Hematopoietic multipotent progenitor cell treated with erythropoietin and hydrocortisone succinate and interleukin-3 and kit ligand, for 15 days (in vitro differentiated cells): Measurements from ENCODE around the gene SEC14L6.
"Not testable (repeated sequence)": the region's sequence is repeated elsewhere in the genome, so short reads cannot be mapped to it uniquely, and the experiment has no call there.

Source experiments
- DNase-seq: peaks from one replicate; pipeline ENCODE4 v3.0.0-alpha.2; 2015; ENCODE audit warnings: low spot score

The SEC14L6 gene

GRCh38 chr22:30546616-30547015, at the start of gene SEC14L6:
TSS of gene SEC14L6 (minus strand) at chr22:30546741. CDS start at chr22:30546682, 59 bp downstream.
- DNase-seq: no peak

GRCh38 chr22:30596199-30596598, 49.7 kb upstream of the SEC14L6 start:
- no peak for DNase-seq

GRCh38 chr22:30592360-30592713, 45.8 kb upstream of the SEC14L6 start:
- not testable (repeated sequence) for DNase-seq

GRCh38 chr22:30591588-30592359, 45.2 kb upstream of the SEC14L6 start, which contains the start of gene PES1:
TSS of gene PES1 (minus strand) at chr22:30591910. CDS start at chr22:30591833, 77 bp downstream.
- peak; percentile 99 for DNase-seq

- peak; percentile 35 for DNase-seq
Observed at GRCh38 chr22:30591191-30591587, 44.6 kb upstream of the SEC14L6 start.

- no peak for DNase-seq
Observed at GRCh38 chr22:30586414-30586813, 39.9 kb upstream of the SEC14L6 start.

GRCh38 chr22:30584441-30584840, 37.9 kb upstream of the SEC14L6 start:
- no peak for DNase-seq

- DNase-seq: no peak
Observed at GRCh38 chr22:30582788-30583545, 36.4 kb upstream of the SEC14L6 start.

- DNase-seq: no peak
Observed at GRCh38 chr22:30582051-30582450, 35.5 kb upstream of the SEC14L6 start.

GRCh38 chr22:30580896-30581295, 34.4 kb upstream of the SEC14L6 start:
- DNase-seq: no peak

- DNase-seq: no peak
Observed at GRCh38 chr22:30578481-30578880, 31.9 kb upstream of the SEC14L6 start.

GRCh38 chr22:30575859-30576258, 29.3 kb upstream of the SEC14L6 start:
- DNase-seq: no peak

- no peak for DNase-seq
Observed at GRCh38 chr22:30574997-30575671, 28.6 kb upstream of the SEC14L6 start.

GRCh38 chr22:30574095-30574981, 27.8 kb upstream of the SEC14L6 start, which contains the start of gene GAL3ST1:
TSS of gene GAL3ST1 (minus strand) at chr22:30574665. CDS start at chr22:30557392, 17,273 bp downstream.
- no peak for DNase-seq

- no peak for DNase-seq
Observed at GRCh38 chr22:30573594-30574094, 27.1 kb upstream of the SEC14L6 start.

GRCh38 chr22:30572840-30573593, 26.5 kb upstream of the SEC14L6 start:
- no peak for DNase-seq

GRCh38 chr22:30572210-30572609, 25.7 kb upstream of the SEC14L6 start:
- no peak for DNase-seq

- no peak for DNase-seq
Observed at GRCh38 chr22:30569674-30570202, 23.2 kb upstream of the SEC14L6 start.

GRCh38 chr22:30568137-30568805, 21.7 kb upstream of the SEC14L6 start:
- no peak for DNase-seq

GRCh38 chr22:30567277-30567676, 20.7 kb upstream of the SEC14L6 start:
- DNase-seq: not testable (repeated sequence)
